IPS-11a (cell line): ENCODE results near the gene OR5B3.
"Not testable (repeated sequence)": the region's sequence is repeated elsewhere in the genome, so short reads cannot be mapped to it uniquely, and the experiment has no call there.

ENCODE experiments used
- H3K4me3 ChIP-seq: one replicate; pipeline ENCODE4 v1.5.1; 2013; ENCODE audit warnings: low read depth, low read length, control low read depth

The OR5B3 gene

GRCh38 chr11:58406774-58407173, at the start of gene OR5B3:
Gene OR5B3 (minus strand): TSS chr11:58406874. CDS start chr11:58403409, 3,465 bp downstream.
- no peak within 1 kb of the TSS for H3K4me3 ChIP-seq

DNA sequence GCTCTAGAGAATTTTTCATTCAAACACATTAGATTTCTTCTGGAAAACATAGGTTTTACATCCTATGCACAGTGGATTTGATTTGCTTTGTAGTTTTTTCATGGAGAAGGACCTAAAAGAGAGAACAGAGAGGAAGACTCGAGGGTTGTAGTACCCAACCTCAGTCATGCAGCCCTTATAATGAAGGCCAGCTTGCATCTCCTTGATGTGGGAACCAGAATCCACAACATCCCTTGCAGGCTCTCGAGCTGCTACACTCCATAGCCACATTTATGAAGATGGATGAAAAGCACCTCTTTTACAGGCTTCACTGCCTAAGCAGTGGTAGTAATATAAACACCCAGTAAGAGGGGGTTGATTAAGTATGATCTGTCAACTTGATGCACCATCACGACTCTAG, 44.9 kb upstream of the OR5B3 start:
- H3K4me3 ChIP-seq, result no peak overlapping the region

GRCh38 chr11:58446294-58446693, 39.6 kb upstream of the OR5B3 start:
- no peak overlapping the region for H3K4me3 ChIP-seq

DNA sequence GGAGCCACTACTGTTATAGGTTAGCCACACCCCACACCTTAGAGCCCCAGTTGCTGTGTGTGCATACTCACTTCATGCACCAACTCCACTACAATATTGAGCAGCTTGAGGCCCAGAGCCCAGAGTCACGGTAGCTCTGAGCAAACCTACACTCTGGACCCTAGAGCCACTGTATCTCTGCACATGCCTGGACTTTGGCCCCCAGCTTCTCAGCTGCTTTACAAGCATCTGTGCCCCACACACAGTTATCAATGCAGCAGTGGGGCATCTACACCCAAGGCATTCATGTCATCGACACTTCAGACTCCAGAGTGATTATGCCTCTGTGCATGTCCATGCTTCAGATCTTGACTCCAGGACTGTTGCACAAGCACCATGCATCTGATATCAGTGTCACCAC, 37.6 kb upstream of the OR5B3 start:
- no peak overlapping the region for H3K4me3 ChIP-seq

- H3K4me3 ChIP-seq, result no peak within 1 kb of the TSS
Measured at GRCh38 chr11:58442136-58442535, 35.5 kb upstream of the OR5B3 start, which contains the start of gene OR5B12. Gene OR5B12 (minus strand): TSS chr11:58442236. CDS start chr11:58440151, 2,085 bp downstream.

GRCh38 chr11:58438486-58438885, 31.8 kb upstream of the OR5B3 start:
- H3K4me3 ChIP-seq, result no peak overlapping the region

- no peak overlapping the region for H3K4me3 ChIP-seq
Measured at GRCh38 chr11:58434217-58434616, 27.5 kb upstream of the OR5B3 start.

GRCh38 chr11:58433638-58434203, 27.0 kb upstream of the OR5B3 start:
- no peak overlapping the region for H3K4me3 ChIP-seq

DNA sequence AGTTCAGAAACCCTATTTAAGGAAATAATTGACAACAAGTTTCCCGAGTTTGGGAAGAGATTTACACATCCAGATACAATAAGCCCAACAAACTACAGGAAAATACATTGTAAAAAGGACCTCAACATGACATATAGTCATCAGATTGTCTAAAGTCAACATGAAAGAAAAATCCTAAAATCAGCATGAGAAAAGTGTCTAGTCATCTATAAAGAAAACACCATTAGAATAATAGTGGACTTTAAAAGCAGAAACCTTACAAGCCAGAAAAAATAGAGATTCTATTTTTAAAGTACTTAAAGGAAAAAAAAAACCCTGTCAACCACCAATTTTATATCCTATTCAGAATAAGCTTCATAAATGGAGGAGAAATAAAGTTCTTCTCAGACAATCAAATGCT, 22.6 kb upstream of the OR5B3 start:
- H3K4me3 ChIP-seq, result no peak overlapping the region

GRCh38 chr11:58428021-58428420, 21.3 kb upstream of the OR5B3 start, which contains the start of gene OR5B2:
Gene OR5B2 (minus strand): TSS chr11:58428121. CDS start chr11:58423261, 4,860 bp downstream.
- H3K4me3 ChIP-seq, result no peak within 1 kb of the TSS

- not testable (repeated sequence) for H3K4me3 ChIP-seq
Measured at GRCh38 chr11:58399622-58400021, 7.1 kb downstream of the OR5B3 start.

DNA sequence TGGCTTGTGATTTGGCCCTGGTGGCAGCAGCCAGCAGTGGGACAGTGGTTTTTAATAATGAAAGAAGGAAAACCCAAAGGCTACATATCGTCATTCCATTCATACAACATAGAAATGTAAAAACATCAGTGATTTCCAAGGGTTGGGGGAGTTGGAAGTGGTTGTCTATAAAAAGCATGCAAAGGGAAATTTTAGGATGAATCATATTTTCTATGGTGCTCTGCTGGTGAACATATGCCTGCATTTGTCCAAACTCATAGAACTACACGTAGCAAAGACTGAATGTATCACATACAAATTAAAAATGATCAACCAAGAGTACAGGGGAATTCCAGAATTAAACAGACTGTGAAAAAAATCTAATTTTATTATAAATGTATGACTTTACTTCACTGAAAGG, 11.1 kb downstream of the OR5B3 start:
- no peak overlapping the region for H3K4me3 ChIP-seq

GRCh38 chr11:58394195-58394594, 12.5 kb downstream of the OR5B3 start:
- H3K4me3 ChIP-seq, result no peak overlapping the region

DNA sequence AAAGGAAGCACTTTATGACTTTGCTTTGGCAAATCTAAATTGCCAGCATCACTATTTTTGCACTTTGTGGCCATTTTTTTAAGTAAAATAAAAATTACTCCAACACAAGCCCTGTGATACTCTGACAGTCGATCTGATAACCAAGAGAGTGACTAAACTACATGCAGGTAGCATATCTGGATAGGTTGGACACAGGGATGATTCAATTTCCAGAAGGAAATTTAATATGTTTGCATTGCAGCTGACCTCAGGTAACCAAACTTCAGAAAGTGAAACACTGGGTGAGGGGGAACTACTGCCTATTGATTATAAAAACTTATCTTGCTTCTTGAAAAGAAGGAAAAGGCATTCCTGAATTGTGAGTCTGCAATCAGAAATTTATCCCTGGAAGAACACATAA, 13.9 kb downstream of the OR5B3 start:
- no peak overlapping the region for H3K4me3 ChIP-seq

- no peak overlapping the region for H3K4me3 ChIP-seq
Measured at GRCh38 chr11:58391879-58392278, 14.8 kb downstream of the OR5B3 start.

DNA sequence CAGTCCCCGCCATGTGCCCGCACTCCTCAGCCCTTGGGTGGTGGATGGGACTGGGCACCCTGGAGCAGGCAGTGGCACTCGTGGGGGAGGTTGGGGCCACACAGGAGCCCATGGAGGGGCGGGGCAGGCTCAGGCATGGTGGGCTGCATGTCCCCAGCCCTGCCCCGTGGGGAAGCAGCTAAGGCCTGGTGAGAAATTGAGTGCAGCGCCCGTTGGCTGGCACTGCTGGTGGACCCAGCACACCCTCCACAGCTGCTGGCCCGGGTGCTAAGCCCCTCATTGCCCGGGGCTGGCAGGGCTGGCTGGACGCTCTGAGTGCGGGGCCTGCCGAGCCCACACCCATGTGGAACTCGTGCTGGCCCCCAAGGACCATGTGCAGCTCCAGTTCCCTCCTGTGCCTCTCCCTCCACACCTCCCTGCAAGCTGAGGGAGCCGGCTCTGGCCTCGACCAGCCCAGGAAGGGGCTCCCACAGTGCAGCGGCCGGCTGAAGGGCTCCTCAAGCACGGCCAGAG, 16.1 kb downstream of the OR5B3 start:
- no peak overlapping the region for H3K4me3 ChIP-seq

DNA sequence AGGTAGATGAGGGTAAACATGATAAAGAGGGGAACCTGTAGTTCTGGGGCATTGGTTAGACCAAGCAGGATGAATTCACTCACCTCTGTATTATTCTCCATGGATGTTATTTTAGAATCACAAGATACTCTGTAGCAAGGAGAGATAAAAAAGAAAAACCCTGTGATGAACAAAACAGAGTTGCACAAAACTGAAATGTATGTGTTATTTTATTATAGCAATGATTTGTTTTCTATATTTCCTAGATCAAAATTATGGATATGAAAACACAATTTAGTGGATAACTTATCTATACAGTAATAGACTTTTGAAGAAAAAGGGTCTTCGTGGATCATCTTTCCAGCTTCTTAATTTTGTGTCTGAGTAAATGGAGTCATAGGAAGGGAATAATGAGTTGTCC, 47.7 kb downstream of the OR5B3 start, which contains the start of gene OR5B17:
Gene OR5B17 (minus strand): TSS at position 101 of the 400 bp plus-strand sequence. CDS start 0 bp downstream, at position 101.
- H3K4me3 ChIP-seq, result no peak within 1 kb of the TSS

- H3K4me3 ChIP-seq, result no peak overlapping the region
Measured at GRCh38 chr11:58354727-58355126, 51.9 kb downstream of the OR5B3 start.
